Heart left ventricle (tissue), 13 donors: Measurements from ENCODE around the gene AMBP.

Source experiments
- POLR2A ChIP-seq, 2 donors: fragments of 450-650 bp; IDR thresholded peaks; one replicate each; pipeline ENCODE4 v1.6.1; 2017; ENCODE audit warnings: antibody characterized with exemption in 2 of 2, mild to moderate bottlenecking in 2 of 2, moderate library complexity in 2 of 2
- TF ChIP-seq, protein P1 (sequence below), 12 donors: fragments of 200-600 bp; sonication (generic) in 4 of 12; IDR thresholded peaks; one replicate each; pipeline versions ENCODE4 v1.5.0 to v1.8.0; 2018 to 2022; ENCODE audit warnings: antibody characterized with exemption in 12 of 12, mild to moderate bottlenecking in 5 of 12
- donor health status: ischemic (EF 13 %, LVEDD 7.1; RV severe dilation, severe dysfunction).
- donor health status: DM: no; HTN: yes; CAD: no.
- donor health status: DM: no; HTN: no; CAD: no.
- donor health status: ischemic (EF 25% LVEDD 6.9; RV normal size, moderate dysfunction).
- donor health status: ischemic (EF 25% LVEDD 5.7; RV mildly dilated, moderate dysfunction).
- donor health status: ischemic (EF 35%, LVEDD 5.7; RV mildly dilated, moderate dysfunction).
- donor health status: nonischemic (EF 11% LVEDD 7.7; RV severe dilation, severe dysfunction).
- donor health status: DM: yes; HTN: yes; CAD: no.
- donor health status: PGD.
- donor health status: ischemic (EF 29% LVEDD 5.4; RV normal size, mild dysfunction).
- donor health status: nonischemic (EF 23%, LVEDD 6.1; RV moderate dilation, normal function).

DNA sequence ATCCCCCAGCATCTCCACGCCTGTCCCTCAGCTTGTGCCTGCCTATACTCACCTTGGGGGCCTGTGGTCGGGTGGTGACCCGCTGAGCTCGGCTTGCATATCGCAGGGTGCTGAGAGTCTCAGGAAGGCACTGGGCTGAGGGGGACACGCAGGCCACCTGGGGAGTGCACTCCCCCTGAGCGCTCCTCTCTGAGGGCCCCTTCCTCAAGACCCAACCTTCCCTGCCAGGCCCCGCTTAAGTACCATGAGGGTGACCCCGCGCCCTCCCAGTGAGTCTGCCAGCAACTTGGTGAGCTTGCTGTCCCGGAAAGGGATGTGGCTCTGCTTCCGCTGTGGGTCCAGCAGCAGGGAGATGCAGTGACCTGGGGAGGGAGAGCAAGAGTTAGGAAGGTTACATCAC is 16.9 kb upstream of the AMBP start:
- TF ChIP-seq, protein P1, sequence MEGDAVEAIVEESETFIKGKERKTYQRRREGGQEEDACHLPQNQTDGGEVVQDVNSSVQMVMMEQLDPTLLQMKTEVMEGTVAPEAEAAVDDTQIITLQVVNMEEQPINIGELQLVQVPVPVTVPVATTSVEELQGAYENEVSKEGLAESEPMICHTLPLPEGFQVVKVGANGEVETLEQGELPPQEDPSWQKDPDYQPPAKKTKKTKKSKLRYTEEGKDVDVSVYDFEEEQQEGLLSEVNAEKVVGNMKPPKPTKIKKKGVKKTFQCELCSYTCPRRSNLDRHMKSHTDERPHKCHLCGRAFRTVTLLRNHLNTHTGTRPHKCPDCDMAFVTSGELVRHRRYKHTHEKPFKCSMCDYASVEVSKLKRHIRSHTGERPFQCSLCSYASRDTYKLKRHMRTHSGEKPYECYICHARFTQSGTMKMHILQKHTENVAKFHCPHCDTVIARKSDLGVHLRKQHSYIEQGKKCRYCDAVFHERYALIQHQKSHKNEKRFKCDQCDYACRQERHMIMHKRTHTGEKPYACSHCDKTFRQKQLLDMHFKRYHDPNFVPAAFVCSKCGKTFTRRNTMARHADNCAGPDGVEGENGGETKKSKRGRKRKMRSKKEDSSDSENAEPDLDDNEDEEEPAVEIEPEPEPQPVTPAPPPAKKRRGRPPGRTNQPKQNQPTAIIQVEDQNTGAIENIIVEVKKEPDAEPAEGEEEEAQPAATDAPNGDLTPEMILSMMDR (IDR thresholded peaks at IDR 0.05) = no peak
- TF ChIP-seq POLR2A (IDR thresholded peaks at IDR 0.05) = no peak
